HG02759 (cell line): Measurements from ENCODE around the gene ZBTB37.
"Not testable (repeated sequence)": the region's sequence is repeated elsewhere in the genome, so short reads cannot be mapped to it uniquely, and the experiment has no call there.

Source experiments
- ATAC-seq: cut with Tn5 transposase; IDR thresholded peaks from one replicate; pipeline ENCODE4 v1.9.1; 2021; ENCODE audit warnings: mild to moderate bottlenecking, moderate library complexity; ENCODE audit not compliant: unreplicated experiment

ZBTB37 gene, protein sequence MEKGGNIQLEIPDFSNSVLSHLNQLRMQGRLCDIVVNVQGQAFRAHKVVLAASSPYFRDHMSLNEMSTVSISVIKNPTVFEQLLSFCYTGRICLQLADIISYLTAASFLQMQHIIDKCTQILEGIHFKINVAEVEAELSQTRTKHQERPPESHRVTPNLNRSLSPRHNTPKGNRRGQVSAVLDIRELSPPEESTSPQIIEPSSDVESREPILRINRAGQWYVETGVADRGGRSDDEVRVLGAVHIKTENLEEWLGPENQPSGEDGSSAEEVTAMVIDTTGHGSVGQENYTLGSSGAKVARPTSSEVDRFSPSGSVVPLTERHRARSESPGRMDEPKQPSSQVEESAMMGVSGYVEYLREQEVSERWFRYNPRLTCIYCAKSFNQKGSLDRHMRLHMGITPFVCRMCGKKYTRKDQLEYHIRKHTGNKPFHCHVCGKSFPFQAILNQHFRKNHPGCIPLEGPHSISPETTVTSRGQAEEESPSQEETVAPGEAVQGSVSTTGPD

DNA sequence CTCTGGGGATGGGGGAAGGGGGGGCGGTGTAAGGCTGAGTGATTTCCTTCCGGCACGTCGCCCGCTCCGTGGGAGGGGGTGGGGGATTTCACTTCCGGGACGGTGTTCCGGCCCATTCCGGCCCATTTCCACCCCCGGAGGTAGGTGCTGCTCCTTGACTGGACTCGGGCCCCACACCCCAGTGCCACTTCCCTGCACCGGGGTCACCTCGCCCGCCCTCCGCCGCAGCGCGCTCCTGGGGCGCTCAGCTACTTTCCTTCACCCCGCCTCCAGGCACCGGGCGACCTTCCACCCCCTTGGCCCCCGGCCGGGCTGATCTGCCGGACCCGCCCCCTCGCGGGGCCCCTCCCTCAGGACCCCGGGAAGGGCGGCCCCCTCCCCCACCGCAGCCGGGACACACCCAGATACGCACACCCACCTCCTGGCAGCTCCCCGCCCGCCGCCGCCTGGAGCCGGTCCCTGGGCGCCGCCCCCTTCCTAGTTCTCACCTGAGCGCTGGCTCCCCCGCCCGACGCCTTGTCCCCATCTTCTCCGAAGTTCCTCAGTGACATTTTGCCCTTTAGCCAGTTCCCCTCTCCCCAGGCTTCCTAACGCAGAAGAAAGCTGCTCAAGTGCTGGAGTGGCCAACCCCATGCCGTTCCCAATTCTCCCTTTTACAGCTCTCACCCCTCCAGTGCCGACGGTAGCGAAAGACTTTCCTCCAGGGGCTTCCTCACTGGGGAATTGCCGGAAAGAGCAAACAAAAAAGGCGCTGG lies at the start of gene ZBTB37:
ZBTB37 (plus strand) TSS at position 115 of the 755 bp plus-strand sequence. CDS start 1,846 bp downstream, outside the sequence.
- peak; percentile 64 for ATAC-seq

DNA sequence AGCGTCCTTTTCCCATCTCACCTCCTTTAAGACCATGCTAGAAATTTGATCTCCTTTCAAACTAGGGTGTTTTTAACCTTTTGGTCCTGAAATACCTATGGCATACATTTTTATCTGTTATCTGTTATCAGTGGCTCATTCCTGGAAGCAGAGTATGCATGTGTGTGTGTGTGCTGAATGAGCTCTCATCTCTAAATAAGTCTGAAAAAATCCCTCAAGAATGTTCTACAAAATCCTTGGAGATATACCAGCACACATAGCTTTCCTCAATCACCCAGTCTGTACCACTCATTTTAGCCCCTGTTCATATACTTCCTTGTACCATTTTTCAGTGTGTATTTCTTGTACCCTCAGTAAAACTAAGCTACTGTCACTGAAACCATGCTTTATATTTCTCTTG lies 49.7 kb upstream of the ZBTB37 start:
- ATAC-seq = no peak

DNA sequence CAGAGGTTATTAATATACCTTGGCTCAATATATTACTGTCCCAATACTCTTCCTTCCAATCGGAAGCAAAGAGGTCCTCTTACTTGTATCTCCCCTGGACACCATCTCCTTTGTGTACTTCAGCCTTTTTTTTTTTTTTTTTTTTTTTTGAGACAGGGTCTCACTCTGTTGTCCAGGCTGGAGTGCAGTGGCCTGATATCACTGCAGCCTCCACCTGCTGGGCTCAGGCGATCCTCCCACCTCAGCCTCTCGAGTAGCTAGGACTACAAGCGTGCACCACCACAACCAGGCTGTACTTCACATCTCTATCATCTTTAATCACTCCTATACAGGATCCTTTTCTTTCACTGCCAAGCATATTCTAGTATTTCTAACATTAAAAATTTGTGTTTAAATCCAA lies 46.5 kb upstream of the ZBTB37 start:
- no peak for ATAC-seq

DNA sequence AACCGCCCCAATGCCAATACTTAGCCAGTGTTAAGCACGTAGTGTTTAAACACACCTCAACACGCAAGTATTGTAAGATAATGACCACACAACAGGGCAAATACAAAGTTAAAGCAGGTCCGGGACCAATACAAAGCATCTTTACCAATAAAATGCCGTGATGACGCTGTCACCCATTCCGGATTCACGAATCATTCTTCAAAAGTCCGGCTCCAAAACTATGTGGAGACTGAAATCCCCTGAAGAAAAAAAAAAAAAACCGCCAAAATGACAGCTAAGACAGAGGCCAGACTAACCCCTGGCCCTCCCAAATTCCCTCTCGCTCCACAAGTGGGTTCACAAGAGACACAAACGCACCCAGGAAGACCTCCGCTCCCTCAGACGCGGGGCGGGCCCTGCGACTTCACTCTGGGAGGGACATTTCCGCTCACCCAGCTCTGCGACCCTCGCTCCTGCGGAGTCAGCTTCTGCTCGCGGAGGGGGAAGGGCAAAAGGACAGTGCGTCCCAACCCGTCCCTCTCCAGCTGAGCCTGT lies 44.3 kb upstream of the ZBTB37 start:
- ATAC-seq = peak; percentile 45

DNA sequence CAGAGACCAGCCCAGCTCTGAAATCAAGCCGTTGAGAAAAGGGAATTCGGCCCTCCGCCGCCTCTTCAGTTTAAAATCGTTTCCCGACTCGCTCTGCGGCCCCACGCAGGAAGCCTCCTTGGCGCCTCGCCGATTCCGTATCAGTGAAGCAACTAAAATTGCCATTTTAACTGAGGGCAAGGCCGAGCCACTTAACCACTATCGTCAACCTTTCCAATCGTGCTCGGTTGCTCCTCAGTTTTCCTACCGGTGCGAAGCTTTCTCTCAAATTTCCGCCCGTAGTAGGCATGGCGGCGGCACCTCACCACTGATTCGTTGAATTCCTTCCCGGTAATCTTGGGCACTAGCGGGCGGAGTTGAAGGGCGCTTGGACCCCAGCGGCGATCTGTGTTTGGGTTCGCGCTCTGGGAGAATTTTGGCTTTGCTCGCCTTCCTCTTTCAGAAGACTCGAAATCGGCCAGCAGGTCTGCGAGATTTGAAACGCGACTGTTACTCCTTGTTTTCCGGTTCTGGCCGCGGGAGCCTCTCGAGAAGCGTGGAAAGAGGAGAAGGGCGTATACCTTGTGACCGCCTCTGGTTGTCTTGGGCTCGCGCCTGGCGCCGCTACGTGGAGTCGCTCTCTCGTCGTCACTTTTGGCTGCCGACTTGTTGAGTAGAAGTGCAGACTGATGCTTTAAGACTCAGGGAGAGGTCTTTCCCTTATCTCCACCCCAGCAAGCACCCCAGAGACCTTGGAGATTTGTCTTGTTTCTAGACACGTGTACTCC lies 43.7 kb upstream of the ZBTB37 start, which contains the start of the genes CENPL and DARS2:
CENPL (minus strand) TSS at position 569 of the 767 bp plus-strand sequence. CDS start 13,584 bp downstream, outside the sequence.
DARS2 (plus strand) TSS at position 359 of the 767 bp plus-strand sequence. CDS start 557 bp downstream, outside the sequence.
- ATAC-seq = peak; percentile 82

DNA sequence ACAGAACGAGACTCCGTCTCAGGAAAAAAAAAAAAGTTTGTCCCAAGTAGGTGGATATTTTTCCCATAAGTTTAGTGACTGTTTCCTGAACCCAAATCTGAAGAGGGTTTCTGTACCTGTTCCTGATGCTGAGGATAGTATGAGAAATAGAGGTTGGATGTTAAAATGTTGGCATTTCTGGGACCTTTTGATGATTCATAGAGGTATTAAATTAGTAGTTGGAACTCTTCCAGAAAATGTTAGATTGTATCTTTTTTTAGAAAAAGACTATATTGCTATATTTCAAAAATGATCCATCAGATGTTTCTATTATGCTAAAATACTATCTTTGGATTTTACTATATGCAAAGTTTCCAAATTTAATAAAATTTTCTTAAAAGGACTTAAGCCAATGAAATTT lies 40.6 kb upstream of the ZBTB37 start:
- ATAC-seq = no peak

DNA sequence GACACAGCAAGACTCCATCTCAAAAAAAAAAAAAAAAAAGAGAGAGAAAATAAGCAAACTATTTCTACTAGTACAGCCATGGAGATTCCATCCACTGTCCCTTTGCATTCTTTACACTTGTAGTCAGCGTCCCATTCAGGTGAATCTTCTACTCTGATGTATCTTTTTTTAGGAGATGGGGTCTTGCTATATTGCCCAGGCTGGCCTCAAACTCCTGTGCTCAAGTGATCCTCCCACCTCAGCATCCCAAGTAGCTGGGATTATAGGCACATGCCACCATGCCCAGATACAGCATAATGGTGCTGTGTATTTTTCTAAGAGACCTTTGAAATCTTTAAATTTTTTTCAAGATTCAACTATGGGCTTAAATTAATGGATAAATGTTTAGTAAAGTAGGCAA lies 35.4 kb upstream of the ZBTB37 start:
- ATAC-seq = no peak

DNA sequence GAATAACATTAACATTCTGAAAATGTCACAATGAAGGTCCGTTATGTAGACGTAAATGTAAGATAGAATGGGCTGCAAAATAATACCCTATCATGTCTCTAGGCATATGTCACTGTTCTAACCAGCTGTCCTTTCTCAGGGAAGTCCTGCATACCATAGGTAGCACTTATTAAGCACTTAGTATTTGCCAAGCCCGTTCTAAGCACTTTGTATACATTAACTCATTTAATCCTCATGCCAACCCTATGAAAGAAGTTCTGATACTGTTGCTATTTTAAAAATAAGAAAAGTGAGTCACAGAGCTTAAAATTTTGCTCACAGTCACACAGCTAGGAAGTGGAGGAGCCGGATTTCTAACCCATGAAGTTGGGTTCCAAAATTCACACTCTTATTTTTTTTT lies 16.1 kb upstream of the ZBTB37 start:
- ATAC-seq = no peak

DNA sequence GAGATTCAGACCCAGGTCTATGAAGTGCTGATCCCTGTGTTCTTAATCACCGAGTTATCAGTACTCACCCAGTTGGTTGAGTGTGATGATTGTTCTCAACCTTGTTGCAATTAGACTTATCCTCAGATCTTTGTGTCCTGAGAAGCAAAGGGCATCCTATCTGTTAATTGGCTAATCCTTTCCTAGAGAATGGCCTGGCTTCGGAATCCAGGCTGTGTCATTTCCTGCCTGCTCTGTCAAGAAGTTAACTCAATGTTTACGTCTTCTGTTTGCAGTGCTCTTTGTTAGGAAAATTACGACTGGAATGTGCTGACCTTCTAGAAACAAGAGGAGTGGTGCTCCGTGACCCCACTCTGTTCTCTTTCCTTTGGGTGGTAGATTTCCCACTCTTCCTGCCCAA lies 15.1 kb upstream of the ZBTB37 start:
- ATAC-seq = no peak

DNA sequence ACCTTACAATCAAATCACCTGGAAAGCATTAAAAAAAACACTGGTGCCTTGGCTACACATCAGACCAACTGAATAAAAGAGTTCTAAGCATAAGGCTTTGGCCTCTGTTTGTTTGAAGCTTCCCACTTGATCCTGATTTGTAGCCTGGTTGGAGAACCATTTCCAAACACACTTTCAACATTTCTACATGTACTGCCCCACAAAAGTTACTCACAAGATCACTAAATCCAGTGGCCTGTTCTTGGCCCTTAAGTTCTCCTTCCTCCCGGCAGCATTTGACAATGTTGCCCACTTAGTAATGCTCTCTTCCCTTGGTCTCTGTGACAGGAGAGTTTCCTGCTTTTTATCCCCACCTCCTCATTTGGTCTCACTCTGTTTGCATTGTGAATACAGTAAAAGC lies 12.2 kb upstream of the ZBTB37 start:
- no peak for ATAC-seq

DNA sequence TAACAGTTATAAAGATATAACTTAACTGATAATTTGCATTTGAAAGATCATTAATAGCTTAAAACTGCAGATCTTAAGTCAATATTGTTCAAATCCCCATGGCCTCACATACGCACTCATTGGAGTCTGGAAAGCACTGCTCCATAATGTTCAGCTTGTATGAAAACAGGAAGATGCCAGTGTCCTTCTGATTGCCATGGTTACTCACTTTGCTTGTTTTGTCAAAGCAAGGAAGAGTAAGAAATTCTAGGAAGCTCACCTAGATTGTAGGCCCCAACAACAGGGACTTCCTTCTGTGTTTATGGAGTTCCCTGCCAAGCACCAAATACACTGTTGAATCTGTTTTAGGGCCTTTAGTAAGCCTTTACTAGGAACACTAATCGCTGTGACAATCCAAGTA lies 11.3 kb upstream of the ZBTB37 start:
- no peak for ATAC-seq

DNA sequence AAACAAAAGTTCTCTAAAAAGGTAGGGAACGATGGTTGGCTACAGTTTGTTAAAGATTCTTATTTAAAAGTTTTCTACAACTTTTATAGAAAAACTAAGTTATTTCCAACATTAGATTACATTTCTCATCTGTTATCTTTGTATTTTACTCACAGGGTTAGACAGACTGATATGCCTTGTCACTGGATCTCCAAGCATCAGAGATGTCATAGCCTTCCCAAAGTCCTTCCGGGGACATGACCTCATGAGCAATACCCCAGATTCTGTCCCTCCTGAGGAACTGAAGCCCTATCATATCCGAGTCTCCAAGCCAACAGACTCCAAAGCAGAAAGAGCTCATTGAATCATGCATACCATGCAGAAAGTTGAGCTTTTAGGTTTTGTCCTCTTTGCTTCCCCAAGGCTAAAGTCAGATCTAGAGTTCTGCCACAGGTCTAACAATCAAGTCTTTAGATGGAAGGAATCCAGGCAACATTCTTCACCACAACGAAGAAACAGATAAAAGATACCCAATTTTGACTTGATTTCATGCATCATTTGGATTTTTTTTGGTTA lies 10.7 kb upstream of the ZBTB37 start:
- no peak for ATAC-seq

DNA sequence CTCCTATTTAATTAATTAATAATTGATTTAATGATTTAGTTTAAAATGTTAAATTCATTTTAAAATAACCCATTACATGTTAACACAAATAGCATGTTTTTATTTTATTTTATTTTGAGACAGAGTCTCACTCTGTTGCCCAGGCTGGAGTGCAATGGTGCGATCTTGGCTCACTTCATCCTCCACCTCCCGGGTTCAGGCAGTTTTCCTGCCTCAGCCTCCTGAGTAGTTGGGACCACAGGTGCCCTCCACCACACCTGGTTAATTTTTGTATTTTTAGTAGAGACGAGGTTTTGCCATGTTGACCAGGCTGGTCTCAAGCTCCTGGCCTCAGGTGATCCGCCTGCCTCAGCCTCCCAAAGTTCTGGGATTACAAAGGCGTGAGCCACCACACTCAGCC lies 8.6 kb upstream of the ZBTB37 start:
- ATAC-seq = not testable (repeated sequence)

DNA sequence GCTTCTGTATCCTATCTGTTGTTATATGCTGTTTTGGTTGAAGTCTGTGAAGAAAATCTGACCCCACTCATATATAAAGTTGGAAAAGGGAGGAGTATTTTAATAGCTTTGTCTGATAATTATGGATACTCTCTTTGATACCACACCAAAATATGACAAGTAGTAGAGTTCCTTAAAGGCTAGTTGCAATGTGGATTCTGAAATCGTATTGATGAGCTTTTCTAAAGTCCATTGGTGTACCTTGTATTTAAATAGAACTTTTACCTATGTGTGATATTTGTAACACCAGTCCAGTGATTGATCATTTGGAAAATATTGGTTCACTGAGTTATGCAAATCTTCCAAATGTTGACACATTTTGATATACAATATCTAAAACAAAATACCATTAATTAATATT lies 8.1 kb upstream of the ZBTB37 start:
- ATAC-seq = no peak

DNA sequence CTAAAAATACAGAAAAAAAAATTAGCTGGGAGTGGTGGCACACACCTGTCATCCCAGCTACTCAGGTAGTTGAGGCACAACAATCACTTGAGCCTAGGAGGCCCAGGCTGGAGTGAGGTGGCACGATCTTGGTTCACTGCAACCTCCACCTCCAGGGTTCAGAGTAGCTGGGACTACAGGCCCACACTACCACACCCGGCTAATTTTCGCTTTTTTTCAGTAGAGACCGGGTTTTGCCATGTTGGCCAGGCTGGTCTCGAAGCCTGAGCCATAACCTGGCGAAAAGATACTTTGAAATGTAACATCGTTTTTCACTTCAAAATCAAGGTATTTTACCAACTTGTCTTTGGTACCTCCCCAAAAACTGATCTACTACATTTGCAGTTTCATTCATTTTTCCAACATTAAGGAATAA lies 6.4 kb upstream of the ZBTB37 start:
- no peak for ATAC-seq

DNA sequence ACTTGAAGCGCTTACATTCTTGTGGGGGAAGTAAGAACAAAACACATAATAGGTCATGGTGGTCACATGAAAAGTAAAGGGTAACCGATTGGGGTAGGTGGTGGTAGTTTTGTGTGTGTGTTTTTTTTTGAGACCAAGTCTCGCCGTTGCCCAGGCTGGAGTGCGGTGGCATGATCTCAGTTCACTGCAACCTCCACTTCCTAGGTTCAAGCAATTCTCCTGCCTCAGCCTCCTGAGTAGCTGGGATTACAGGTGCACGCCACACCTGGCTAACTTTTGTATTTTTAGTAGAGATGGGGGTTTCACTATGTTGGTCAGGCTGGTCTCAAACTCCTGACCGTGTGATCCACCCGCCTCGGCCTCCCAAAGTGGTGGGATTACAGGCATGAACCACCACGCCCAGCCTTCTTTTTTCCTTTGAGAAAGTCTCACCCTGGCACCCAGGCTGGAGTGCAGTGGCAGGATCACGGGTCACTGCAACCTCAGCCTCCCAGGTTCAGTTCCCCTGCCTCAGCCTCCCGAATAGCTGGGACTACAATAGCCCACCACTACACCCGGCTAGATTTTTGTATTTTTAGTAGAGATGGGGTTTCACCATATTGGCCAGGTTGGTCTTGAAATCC lies 5.9 kb upstream of the ZBTB37 start:
- ATAC-seq = not testable (repeated sequence)

DNA sequence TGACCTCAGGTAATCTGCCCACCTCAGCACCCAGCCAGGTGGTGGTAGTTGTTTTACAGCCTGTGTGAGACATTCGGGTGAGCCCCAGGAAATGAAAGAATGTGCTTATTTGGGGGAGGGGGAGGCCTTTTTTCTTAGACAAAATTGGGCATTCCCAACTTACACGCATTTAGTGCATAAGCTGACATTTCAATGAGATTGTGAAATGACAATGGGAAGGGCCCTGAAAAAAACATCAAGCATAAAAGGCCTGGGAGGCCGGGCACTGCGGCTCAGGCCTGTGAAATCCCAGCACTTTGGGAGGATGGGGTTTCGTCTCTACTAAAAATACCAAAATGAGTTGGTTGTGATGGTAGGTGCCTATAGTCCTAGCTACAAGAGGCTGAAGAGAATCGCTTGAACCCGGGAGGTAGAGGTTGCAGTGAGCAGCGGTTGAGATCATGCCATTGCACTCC lies 5.4 kb upstream of the ZBTB37 start:
- ATAC-seq = no peak

DNA sequence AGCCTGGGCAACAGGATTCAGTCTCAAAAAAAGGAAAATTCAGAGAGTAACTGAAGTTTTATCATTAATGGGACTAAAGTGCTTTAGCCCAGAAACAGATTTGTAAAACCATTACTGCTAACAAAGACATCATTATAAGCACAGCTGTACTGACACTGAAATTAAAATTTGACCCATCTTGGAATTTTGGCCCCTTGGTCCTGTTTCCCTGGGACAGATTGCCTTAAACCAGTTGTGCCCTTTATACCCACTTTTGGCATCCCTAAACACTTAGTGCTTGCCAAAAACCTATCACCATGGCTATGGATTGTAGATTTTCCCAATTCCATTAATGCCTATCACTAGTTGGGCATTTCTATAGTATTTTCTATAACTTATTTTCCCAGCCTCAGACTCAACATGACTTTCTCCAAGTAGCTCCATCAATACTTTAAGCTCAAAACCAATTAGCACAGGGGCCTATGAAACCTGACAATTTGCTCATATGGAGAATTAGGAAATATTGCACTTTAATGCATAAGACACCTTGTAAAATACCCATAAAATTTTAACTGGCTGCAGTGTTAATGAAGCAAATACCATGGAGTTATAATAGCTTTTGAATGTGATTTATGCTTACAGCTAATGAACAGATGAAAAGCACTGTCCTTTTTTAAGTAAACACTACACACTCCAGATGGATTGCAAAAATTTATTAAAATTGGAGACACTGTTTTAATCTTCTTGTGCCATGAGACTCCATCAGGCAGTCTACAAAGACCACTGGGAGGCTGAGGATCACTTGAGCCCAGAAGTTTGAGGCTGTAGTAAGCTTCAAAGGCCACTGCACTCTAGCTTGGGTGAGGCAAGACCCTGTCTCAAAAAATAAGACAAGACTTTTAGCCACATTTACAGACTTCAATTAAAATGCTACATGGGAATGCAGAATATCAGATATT lies 4.7 kb upstream of the ZBTB37 start:
- ATAC-seq = no peak
